HUES64 (cell line): ENCODE measurements around the gene SLC51A.

ENCODE experiments used
- H3K27ac ChIP-seq: 2 replicates; pipeline ENCODE4 v1.7.0; 2013; ENCODE audit warnings: low read depth, low read length, inconsistent platforms
- H3K27me3 ChIP-seq: 2 replicates; pipeline ENCODE4 v1.6.1; 2013; ENCODE audit warnings: mild to moderate bottlenecking, low read length; ENCODE audit not compliant: insufficient read depth
- H3K36me3 ChIP-seq: 2 replicates; pipeline ENCODE4 v1.6.1; 2013; ENCODE audit warnings: mild to moderate bottlenecking, low read length; ENCODE audit not compliant: insufficient read depth
- H3K4me1 ChIP-seq: 2 replicates; pipeline ENCODE4 v1.6.1; 2013; ENCODE audit warnings: mild to moderate bottlenecking, low read length, moderate library complexity; ENCODE audit not compliant: insufficient read depth
- H3K4me3 ChIP-seq: 2 replicates; pipeline ENCODE4 v1.5.1; 2013; ENCODE audit warnings: mild to moderate bottlenecking, low read length, moderate library complexity
- H3K9ac ChIP-seq: 2 replicates; pipeline ENCODE4 v1.6.1; 2013; ENCODE audit warnings: mild to moderate bottlenecking, low read depth, low read length
- H3K9me3 ChIP-seq: 2 replicates; pipeline ENCODE4 v1.6.1; 2013; ENCODE audit warnings: low read depth, low read length; ENCODE audit not compliant: insufficient read depth
- WGBS: fragments of 150-250, 120-280 bp; methylation state at CpG from one replicate; pipeline ENCODE4 v1.1.7; 2013; ENCODE audit warnings: missing lambda C conversion rate; 5-methylcytosine and 5-hydroxymethylcytosine counted together

SLC51A gene

GRCh38 chr3:196219194-196219969, 3.0 kb downstream of the SLC51A start:
- 79% methylated on average over 19 of the region's 19 CpGs for WGBS
- Histone ChIP-seq H3K27ac (no peak overlapping the region), H3K4me3 (no peak overlapping the region), H3K4me1 (peaks cover 5% of the 10 kb centered on the region; the same call in 1 of the 2 replicates), H3K9ac (no peak overlapping the region), H3K36me3 (no peaks in the 10 kb centered on the region), H3K9me3 (no peaks in the 10 kb centered on the region), H3K27me3 (no peaks in the 10 kb centered on the region; the same call in 1 of the 2 replicates)

GRCh38 chr3:196219970-196220311, 3.6 kb downstream of the SLC51A start:
- Histone ChIP-seq H3K9me3 (no peaks in the 10 kb centered on the region), H3K27ac (no peak overlapping the region), H3K4me3 (no peak overlapping the region), H3K9ac (no peak overlapping the region), H3K36me3 (no peaks in the 10 kb centered on the region), H3K4me1 (peaks cover 5% of the 10 kb centered on the region; the same call in 1 of the 2 replicates), H3K27me3 (no peaks in the 10 kb centered on the region; the same call in 1 of the 2 replicates)
- WGBS: 87% methylated on average over 19 of the region's 19 CpGs

GRCh38 chr3:196220587-196220986, 4.3 kb downstream of the SLC51A start:
- Histone ChIP-seq H3K27me3 (no peaks in the 10 kb centered on the region; the same call in 1 of the 2 replicates), H3K9ac (no peak overlapping the region), H3K9me3 (no peaks in the 10 kb centered on the region), H3K4me1 (peaks cover 5% of the 10 kb centered on the region; the same call in 1 of the 2 replicates), H3K27ac (no peak overlapping the region), H3K4me3 (no peak overlapping the region), H3K36me3 (no peaks in the 10 kb centered on the region)
- 91% methylated on average over 10 of the region's 10 CpGs for WGBS

GRCh38 chr3:196220991-196221390, 4.7 kb downstream of the SLC51A start:
- H3K27ac ChIP-seq: no peak overlapping the region
- 92% methylated on average over 7 of the region's 7 CpGs for WGBS

GRCh38 chr3:196222876-196223595, 6.7 kb downstream of the SLC51A start:
- H3K36me3 ChIP-seq: no peaks in the 10 kb centered on the region
- no peak overlapping the region for H3K4me3 ChIP-seq
- no peaks in the 10 kb centered on the region for H3K4me1 ChIP-seq
- WGBS: 77% methylated on average over 18 of the region's 19 CpGs
- no peaks in the 10 kb centered on the region for H3K27me3 ChIP-seq
- no peak overlapping the region for H3K27ac ChIP-seq
- H3K9ac ChIP-seq: no peak overlapping the region
- H3K9me3 ChIP-seq: no peaks in the 10 kb centered on the region

More at GRCh38 chr3:196220991-196221390, 4.7 kb downstream of the SLC51A start:
- no peaks in the 10 kb centered on the region; the same call in 1 of the 2 replicates for H3K27me3 ChIP-seq
- no peaks in the 10 kb centered on the region for H3K9me3 ChIP-seq
- no peak overlapping the region for H3K9ac ChIP-seq
- no peak overlapping the region for H3K4me3 ChIP-seq
- H3K4me1 ChIP-seq: peaks cover 3% of the 10 kb centered on the region; the same call in 1 of the 2 replicates
- no peaks in the 10 kb centered on the region for H3K36me3 ChIP-seq

GRCh38 chr3:196225086-196225485, 8.8 kb downstream of the SLC51A start:
- Histone ChIP-seq H3K9me3 (no peaks in the 10 kb centered on the region), H3K27me3 (no peaks in the 10 kb centered on the region), H3K9ac (no peak overlapping the region), H3K36me3 (no peaks in the 10 kb centered on the region), H3K4me3 (no peak overlapping the region), H3K4me1 (no peaks in the 10 kb centered on the region), H3K27ac (no peak overlapping the region)
- 94% methylated on average over 10 of the region's 10 CpGs for WGBS

GRCh38 chr3:196225763-196226364, 9.5 kb downstream of the SLC51A start:
- Histone ChIP-seq H3K36me3 (no peaks in the 10 kb centered on the region), H3K27ac (no peak overlapping the region), H3K4me3 (no peak overlapping the region), H3K4me1 (no peaks in the 10 kb centered on the region), H3K9me3 (no peaks in the 10 kb centered on the region), H3K9ac (no peak overlapping the region), H3K27me3 (no peaks in the 10 kb centered on the region)
- WGBS: 94% methylated on average over 15 of the region's 15 CpGs

GRCh38 chr3:196227121-196227561, 10.8 kb downstream of the SLC51A start:
- Histone ChIP-seq H3K9ac (no peak overlapping the region), H3K4me3 (no peak overlapping the region), H3K27ac (no peak overlapping the region), H3K4me1 (no peaks in the 10 kb centered on the region), H3K27me3 (no peaks in the 10 kb centered on the region), H3K36me3 (no peaks in the 10 kb centered on the region), H3K9me3 (no peaks in the 10 kb centered on the region)
- WGBS: 86% methylated on average over 14 of the region's 14 CpGs

GRCh38 chr3:196227629-196228493, 11.5 kb downstream of the SLC51A start:
- WGBS: 81% methylated on average over 24 of the region's 24 CpGs
- Histone ChIP-seq H3K27me3 (no peaks in the 10 kb centered on the region), H3K27ac (no peak overlapping the region)

GRCh38 chr3:196232154-196232881, 16.0 kb downstream of the SLC51A start:
- Histone ChIP-seq H3K36me3 (peaks cover 5% of the 10 kb centered on the region; the same call in 1 of the 2 replicates), H3K4me3 (no peak overlapping the region), H3K27me3 (no peaks in the 10 kb centered on the region), H3K4me1 (no peaks in the 10 kb centered on the region), H3K27ac (no peak overlapping the region), H3K9ac (no peak overlapping the region), H3K9me3 (no peaks in the 10 kb centered on the region)
- 94% methylated on average over 12 of the region's 12 CpGs for WGBS

More at GRCh38 chr3:196227629-196228493, 11.5 kb downstream of the SLC51A start:
- Histone ChIP-seq H3K4me1 (no peaks in the 10 kb centered on the region), H3K9me3 (no peaks in the 10 kb centered on the region), H3K9ac (no peak overlapping the region), H3K36me3 (no peaks in the 10 kb centered on the region), H3K4me3 (no peak overlapping the region)
